Measurements from ENCODE around the gene CABLES1. TPM values are rescaled to one million over a fixed set of nuclear protein-coding genes. Genes with fewer than 3 reads are reported as not detected.
"Not testable (repeated sequence)": the region's sequence is repeated elsewhere in the genome, so short reads cannot be mapped to it uniquely, and the experiment has no call there.

The CABLES1 gene
- total RNA-seq, 1 experiment from 2014 or later = 5.1 TPM

DNA sequence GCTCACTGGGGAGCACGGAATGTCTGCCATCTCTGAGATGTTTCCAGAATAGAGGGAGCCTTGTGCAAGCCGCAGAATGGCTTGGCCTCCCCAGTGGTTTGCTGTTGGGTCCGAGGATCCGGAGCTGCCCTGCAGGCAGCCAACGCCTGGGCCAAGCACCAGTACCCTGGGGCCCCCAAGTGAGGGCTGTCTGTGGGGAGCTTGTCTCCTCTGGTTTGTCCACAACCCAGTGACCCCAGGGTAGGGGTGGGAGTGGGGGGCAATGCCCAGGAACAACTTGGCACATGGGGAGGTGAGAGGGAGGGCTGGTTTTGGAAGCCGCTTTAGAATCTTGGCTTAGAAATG lies 147.1 kb downstream of the CABLES1 start:
- Histone ChIP-seq H3K27me3 (replicated peaks) (no peaks in the 10 kb centered on the region), H3K4me1 (replicated peaks) (peaks cover 35% of the 10 kb centered on the region), H3K27ac (peak overlapping the region; percentile 21), H3K36me3 (no peaks in the 10 kb centered on the region), H3K9me3 (replicated peaks) (no peaks in the 10 kb centered on the region; the same call in 1 of the 2 replicates), H3K4me3 (no peak overlapping the region)
- no peak for DNase-seq (ENCODE audit: low read depth in 1 of 2, low spot score in 2 of 2)

DNA sequence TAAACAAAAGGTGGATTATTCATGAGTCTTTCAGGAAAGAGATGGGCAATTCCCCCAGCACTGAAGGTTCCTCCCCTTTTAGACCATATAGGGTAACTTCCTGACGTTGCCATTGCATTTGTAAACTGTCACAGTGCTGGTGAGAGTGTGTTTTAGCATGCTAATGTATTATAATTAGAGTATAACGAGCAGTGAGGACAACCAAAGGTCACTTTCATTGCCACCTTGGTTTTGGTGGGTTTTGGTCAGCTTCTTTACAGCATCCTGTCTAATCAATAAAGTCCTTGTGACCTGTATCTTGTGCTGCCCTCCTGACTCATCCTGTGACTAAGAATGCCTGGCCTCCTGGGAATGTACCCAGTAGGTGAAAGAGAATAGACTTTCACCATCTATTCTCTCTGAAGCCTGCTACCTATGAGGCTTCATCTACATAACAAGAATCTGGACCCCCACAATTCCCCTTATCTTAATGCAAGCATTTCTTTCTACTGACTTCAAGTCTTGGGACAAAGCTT lies 148.7 kb downstream of the CABLES1 start:
- Histone ChIP-seq H3K4me3 (no peak overlapping the region), H3K9me3 (replicated peaks) (no peaks in the 10 kb centered on the region; the same call in 1 of the 2 replicates), H3K27me3 (replicated peaks) (no peaks in the 10 kb centered on the region), H3K4me1 (replicated peaks) (peaks cover 40% of the 10 kb centered on the region), H3K36me3 (no peaks in the 10 kb centered on the region), H3K27ac (peak overlapping the region; percentile 24; the same call in 1 of the 2 replicates)
- DNase-seq (ENCODE audit: low read depth in 1 of 2, low spot score in 2 of 2) = peak in 1 of 2 experiments; percentile 23

DNA sequence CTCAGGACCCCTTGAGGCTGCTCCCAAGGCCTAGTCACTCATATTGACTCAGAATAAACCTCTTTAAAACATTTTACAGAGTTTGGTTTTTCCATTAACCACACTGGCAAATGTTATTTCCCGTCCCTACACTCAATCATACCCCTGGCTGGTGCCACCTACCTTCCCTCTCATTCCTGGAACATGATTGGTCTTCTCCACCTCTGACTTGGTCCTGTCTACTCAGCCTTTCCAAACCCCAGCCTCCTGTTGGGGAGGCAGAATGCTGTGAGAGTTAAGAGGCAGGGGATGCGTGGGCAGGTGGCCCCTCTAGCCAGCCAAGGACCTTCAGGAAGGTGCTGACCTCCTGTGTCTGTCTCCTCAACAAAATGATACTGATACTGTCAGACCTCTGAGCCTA lies 149.3 kb downstream of the CABLES1 start:
- DNase-seq (ENCODE audit: low read depth in 1 of 2, low spot score in 2 of 2) = no peak
- Histone ChIP-seq H3K27ac (peak overlapping the region; percentile 24; the same call in 1 of the 2 replicates), H3K4me3 (no peak overlapping the region)

DNA sequence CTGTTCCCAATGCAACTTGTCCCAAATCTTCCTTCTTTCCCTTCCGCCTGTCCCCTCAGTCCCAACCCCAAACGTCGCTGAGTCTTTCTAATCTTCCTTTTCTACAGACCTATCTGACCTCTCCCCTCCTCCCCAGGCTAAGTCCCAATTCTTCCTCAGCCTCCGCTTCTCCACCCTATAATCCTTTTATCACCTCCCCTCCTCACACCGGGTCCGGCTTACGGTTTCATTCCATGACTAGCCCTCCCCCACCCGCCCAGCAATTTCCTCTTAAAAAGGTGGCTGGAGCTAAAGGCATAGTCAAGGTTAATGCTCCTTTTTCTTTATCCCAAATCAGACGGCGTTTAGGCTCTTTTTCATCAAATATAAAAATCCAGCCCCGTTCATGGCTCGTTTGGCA lies 150.3 kb downstream of the CABLES1 start:
- not testable (repeated sequence) for H3K36me3 ChIP-seq; H3K9me3 ChIP-seq (replicated peaks); H3K27ac ChIP-seq; DNase-seq (ENCODE audit: low read depth in 1 of 2, low spot score in 2 of 2); H3K27me3 ChIP-seq (replicated peaks); H3K4me3 ChIP-seq
- H3K4me1 ChIP-seq (replicated peaks) = peaks cover 41% of the 10 kb centered on the region

More for the DNA sequence above, 149.3 kb downstream of the CABLES1 start:
- no peaks in the 10 kb centered on the region for H3K27me3 ChIP-seq (replicated peaks)
- H3K4me1 ChIP-seq (replicated peaks) = peaks cover 41% of the 10 kb centered on the region
- H3K9me3 ChIP-seq (replicated peaks) = no peaks in the 10 kb centered on the region; the same call in 1 of the 2 replicates
- no peaks in the 10 kb centered on the region for H3K36me3 ChIP-seq

DNA sequence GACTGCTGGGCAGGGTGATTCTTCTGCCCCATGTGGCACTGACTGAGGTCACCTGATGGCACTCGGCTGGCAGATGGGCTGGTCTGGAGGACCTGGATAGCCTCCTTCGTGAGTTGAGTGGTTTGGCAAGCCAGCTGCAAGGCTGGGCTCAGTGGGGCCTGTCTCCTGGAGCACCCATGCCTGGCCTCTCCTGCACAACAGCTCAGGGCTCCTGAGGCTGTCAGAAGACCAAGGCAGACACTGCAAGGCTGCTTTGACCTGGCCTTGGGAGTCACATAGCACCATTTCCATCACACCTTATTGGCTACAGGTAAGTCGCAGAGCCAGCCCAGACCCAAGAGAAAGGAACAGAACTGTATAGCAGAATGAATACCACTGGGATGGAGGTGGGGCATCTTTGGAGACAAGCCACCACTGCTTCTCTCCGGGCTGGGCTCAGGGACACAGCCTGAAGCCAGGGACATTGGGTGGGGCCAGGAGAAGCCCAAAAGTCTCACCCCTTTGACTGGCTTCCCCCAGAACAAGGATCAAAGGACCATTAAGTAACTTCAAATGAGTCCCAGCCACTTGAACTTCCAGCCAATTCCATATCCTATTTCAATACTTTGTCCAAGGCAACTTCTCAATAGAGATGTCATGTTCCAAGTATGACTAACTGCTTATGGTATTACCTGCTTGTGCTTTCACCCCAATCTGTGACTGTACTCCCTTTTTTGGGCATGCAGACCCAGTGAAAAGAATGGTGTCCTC lies 156.3 kb downstream of the CABLES1 start:
- H3K9me3 ChIP-seq (replicated peaks) = no peaks in the 10 kb centered on the region
- no peaks in the 10 kb centered on the region for H3K27me3 ChIP-seq (replicated peaks)
- no peaks in the 10 kb centered on the region for H3K36me3 ChIP-seq
- H3K4me1 ChIP-seq (replicated peaks) = peaks cover 15% of the 10 kb centered on the region
- no peak overlapping the region for H3K27ac ChIP-seq
- H3K4me3 ChIP-seq = no peak overlapping the region
- no peak for DNase-seq (ENCODE audit: low read depth in 1 of 2, low spot score in 2 of 2)

DNA sequence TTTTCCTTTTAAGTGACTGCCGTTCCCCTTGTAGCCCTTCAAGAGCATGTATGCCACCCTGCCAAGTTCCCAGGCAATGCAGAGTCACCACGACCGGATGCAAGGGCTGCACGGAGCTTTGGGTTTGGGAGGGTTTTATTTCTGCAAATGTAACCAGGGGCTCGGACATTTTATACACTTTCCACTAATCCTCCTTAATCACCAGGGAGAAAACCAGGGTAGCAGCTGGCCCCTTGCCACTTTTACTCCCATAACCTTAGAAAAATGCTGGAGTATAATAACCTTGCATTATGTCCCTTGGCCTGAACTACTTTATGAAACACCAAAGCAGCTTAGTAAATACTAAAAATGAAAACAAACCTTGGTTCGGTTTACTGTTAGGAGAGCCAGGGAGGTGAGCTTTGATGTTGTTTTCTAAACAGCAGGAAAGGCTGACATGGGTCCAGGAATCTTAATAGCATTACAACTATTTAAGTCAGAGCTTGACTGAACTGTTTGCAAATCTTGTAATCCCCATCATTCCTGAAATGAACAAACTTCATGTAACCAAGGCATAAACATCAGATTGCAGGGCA lies 165.0 kb downstream of the CABLES1 start:
- H3K27ac ChIP-seq = no peak overlapping the region
- no peak for DNase-seq (ENCODE audit: low read depth in 1 of 2, low spot score in 2 of 2)

DNA sequence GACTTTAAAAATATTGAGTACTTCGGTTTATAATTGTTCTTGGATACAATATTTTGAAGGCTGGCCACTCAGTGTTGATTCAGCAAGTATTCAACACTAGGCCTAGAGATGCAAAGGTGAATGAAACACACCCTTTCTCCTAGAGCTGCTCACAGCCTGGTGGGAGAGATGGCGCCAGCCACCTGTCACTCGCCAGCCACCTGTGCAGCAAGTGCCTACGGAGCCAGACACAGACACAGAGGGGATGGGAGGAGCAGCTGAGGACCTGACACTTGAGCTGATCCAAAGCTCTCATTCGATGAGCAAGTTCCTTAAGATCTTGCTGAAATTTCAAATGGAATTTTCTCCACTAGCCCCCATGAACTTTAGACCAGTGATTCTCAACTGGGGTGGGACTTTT lies 166.7 kb downstream of the CABLES1 start:
- DNase-seq (ENCODE audit: low read depth in 1 of 2, low spot score in 2 of 2) = no peak
- H3K4me1 ChIP-seq (replicated peaks) = peaks cover 28% of the 10 kb centered on the region
- H3K9me3 ChIP-seq (replicated peaks) = no peaks in the 10 kb centered on the region
- no peaks in the 10 kb centered on the region for H3K36me3 ChIP-seq
- no peak overlapping the region for H3K27ac ChIP-seq
- H3K4me3 ChIP-seq = no peak overlapping the region
- H3K27me3 ChIP-seq (replicated peaks) = no peaks in the 10 kb centered on the region

More for the DNA sequence above, 165.0 kb downstream of the CABLES1 start:
- Histone ChIP-seq H3K36me3 (no peaks in the 10 kb centered on the region), H3K4me1 (replicated peaks) (peaks cover 24% of the 10 kb centered on the region), H3K4me3 (no peak overlapping the region), H3K27me3 (replicated peaks) (no peaks in the 10 kb centered on the region), H3K9me3 (replicated peaks) (no peaks in the 10 kb centered on the region)

DNA sequence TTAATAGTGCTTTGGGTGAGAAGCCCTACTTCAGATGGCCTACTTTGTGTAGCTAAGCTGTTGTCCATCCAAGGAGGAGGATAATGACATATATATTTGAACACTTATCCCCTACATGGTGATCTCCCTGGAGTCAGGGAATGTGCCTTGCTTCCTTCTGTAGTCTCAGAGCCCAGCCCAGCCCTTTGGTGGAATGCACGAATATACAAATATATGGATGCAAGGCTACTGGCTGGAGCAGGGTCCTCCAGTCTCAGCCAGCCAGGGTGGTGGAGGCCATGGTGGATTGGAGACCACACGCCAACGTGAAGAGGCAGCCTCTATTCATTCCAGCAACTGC lies 167.2 kb downstream of the CABLES1 start:
- Histone ChIP-seq H3K27ac (peak overlapping the region; percentile 90), H3K36me3 (no peaks in the 10 kb centered on the region), H3K4me1 (replicated peaks) (peaks cover 33% of the 10 kb centered on the region), H3K9me3 (replicated peaks) (no peaks in the 10 kb centered on the region), H3K4me3 (no peak overlapping the region), H3K27me3 (replicated peaks) (no peaks in the 10 kb centered on the region)
- no peak for DNase-seq (ENCODE audit: low read depth in 1 of 2, low spot score in 2 of 2)

DNA sequence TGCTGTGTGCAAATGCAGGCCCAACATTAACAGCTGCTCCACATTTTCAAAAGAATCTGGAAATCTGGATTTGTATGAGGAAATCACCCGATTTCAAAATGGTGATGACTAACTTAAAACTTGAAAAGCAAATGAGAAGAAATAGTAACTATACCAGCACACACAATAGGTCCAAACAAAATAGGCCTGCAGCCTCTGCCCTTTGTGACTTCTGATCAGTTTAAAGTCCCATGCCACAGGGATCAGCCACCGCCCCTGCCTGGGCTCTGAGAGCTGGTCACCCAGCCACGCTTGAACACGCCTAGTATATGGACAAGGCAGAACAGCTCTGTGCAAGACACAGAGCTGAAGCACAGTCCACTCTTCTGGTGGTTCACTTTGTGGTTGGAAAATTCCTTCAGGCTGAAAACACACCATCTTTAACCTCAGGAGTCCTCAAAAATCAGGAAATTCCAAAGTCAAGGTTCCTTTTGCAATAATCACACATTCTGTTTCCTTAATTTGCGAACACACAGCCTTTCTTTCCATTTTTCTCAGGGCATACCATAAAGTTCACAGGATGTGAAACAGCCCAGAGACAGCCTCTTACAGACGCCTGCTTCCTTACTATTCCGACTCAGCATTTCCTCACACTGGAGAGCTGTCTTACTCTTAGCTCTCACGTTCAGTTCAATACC lies 167.7 kb downstream of the CABLES1 start:
- peak in 1 of 2 experiments; percentile 70 for DNase-seq (ENCODE audit: low read depth in 1 of 2, low spot score in 2 of 2)
- no peak overlapping the region for H3K4me3 ChIP-seq
- peaks cover 38% of the 10 kb centered on the region for H3K4me1 ChIP-seq (replicated peaks)

DNA sequence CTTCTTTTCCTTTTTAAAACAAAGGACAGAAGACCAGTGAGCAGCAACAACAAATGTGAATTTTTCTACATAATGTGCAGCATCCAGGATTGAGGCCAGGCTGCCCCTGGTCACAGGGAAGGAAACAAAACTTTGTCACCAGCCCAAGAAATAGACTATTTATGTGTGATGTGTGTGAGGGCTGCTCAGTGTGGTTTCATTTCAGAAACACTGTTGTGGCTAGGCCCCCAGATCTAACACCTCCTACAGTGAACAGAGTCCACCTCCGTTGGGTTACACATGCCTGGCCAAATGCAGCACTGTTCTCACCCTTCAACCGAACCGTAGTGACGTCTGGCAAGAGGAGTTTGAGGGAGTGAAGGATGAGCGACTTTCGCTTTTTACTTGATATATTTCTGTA lies 171.5 kb downstream of the CABLES1 start:
- no peak for DNase-seq (ENCODE audit: low read depth in 1 of 2, low spot score in 2 of 2)
- no peaks in the 10 kb centered on the region for H3K36me3 ChIP-seq

More for the DNA sequence above, 167.7 kb downstream of the CABLES1 start:
- H3K27ac ChIP-seq = peak overlapping the region; percentile 90
- H3K27me3 ChIP-seq (replicated peaks) = no peaks in the 10 kb centered on the region
- H3K9me3 ChIP-seq (replicated peaks) = no peaks in the 10 kb centered on the region
- H3K36me3 ChIP-seq = no peaks in the 10 kb centered on the region

DNA sequence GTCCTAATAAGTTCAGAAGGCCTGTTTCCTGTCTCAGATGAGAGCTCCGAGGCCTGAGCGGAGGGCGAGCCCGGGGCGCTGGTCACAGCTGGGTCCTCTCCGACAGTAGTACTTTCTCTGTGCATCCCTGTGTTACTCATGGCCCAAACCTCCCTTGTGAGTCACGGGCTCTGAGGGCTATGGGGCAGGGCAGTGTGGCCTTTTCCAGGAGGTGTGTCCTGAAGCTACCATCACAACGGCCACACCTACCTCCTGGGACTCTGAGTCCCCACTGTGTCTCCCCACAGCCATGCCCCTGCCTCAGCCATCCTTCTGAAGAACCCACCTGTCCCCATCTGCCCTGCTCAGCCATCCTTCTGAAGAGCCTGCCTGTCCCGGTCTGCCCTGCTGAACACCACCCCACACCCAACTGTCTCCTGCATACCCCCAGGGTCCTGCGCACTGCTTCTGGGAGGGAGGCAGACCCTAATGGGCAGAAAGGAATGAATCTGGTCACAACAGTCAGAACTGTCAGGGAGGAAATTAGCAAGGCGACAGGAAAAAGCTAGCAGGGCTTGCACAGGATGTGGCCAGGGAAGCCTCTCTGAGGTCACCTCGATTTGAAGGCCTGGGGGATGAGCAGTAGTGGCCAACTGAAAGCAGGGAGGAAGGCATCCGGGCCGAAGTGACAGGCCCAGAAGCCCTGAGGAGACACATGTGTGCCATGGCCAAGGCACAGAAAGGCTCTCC lies 172.4 kb downstream of the CABLES1 start:
- Histone ChIP-seq H3K4me3 (no peak overlapping the region), H3K36me3 (no peaks in the 10 kb centered on the region), H3K9me3 (replicated peaks) (no peaks in the 10 kb centered on the region), H3K27me3 (replicated peaks) (no peaks in the 10 kb centered on the region), H3K27ac (peak overlapping the region; percentile 66), H3K4me1 (replicated peaks) (peaks cover 41% of the 10 kb centered on the region)
- peak; percentile 41 to 69 for DNase-seq (ENCODE audit: low read depth in 1 of 2, low spot score in 2 of 2)

More for the DNA sequence above, 171.5 kb downstream of the CABLES1 start:
- Histone ChIP-seq H3K4me3 (no peak overlapping the region), H3K27me3 (replicated peaks) (no peaks in the 10 kb centered on the region), H3K27ac (peak overlapping the region; percentile 21; the same call in 1 of the 2 replicates), H3K4me1 (replicated peaks) (peaks cover 40% of the 10 kb centered on the region), H3K9me3 (replicated peaks) (no peaks in the 10 kb centered on the region)

Data from SJSA1 (cell line).